Stimulated activated CD4-positive, alpha-beta T cell treated with anti-CD3 and anti-CD28 coated beads, Interleukin-1b, Interleukin-23, amount 100 ng/mL, for 1 hour (primary cell): ENCODE measurements around the gene SLC17A1.

Experiments
- DNase-seq, 2 donors: peaks; one replicate each; pipeline ENCODE4 v3.0.0-alpha.2; 2020; ENCODE audit warnings: low read depth in 2 of 2

Gene SLC17A1, protein sequence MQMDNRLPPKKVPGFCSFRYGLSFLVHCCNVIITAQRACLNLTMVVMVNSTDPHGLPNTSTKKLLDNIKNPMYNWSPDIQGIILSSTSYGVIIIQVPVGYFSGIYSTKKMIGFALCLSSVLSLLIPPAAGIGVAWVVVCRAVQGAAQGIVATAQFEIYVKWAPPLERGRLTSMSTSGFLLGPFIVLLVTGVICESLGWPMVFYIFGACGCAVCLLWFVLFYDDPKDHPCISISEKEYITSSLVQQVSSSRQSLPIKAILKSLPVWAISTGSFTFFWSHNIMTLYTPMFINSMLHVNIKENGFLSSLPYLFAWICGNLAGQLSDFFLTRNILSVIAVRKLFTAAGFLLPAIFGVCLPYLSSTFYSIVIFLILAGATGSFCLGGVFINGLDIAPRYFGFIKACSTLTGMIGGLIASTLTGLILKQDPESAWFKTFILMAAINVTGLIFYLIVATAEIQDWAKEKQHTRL

GRCh38 chr6:25831532-25832306 lies at the start of gene SLC17A1:
TSS of gene SLC17A1 (minus strand) at chr6:25832052. CDS start at chr6:25830557, 1,495 bp downstream.
- DNase-seq = no peak

GRCh38 chr6:25880601-25881000 lies 48.7 kb upstream of the SLC17A1 start:
- DNase-seq = no peak

GRCh38 chr6:25878721-25879322 lies 47.0 kb upstream of the SLC17A1 start:
- DNase-seq = no peak

- DNase-seq = no peak
These were observed 44.2 kb upstream of the SLC17A1 start for GRCh38 chr6:25875926-25876602.

- no peak for DNase-seq
These were observed 43.7 kb upstream of the SLC17A1 start for GRCh38 chr6:25875563-25875905.

GRCh38 chr6:25874822-25875562 lies 43.1 kb upstream of the SLC17A1 start:
- no peak for DNase-seq

GRCh38 chr6:25874118-25874517 lies 42.3 kb upstream of the SLC17A1 start, which contains the start of gene SLC17A3:
TSS of gene SLC17A3 (minus strand) at chr6:25874243. CDS start at chr6:25868387, 5,856 bp downstream.
- no peak for DNase-seq

DNA sequence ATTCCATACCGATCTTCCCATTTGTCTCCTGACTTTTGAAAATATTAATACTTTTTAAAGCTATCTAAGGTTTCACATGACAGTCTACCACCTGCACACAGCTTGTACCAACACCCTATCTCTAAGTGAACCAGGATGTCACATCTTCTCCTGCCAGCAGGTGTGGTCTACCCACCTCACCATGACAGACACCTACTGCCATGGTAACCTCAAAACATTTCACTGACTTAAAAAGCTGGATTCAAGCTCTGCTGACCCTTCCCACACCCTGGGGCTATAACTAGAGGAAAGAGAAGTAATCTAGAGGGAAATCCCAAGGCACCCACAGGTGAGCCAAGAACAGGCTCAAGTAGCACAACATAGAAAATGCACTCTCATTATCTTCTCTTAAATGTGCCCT lies 41.0 kb upstream of the SLC17A1 start:
- no peak for DNase-seq

- no peak for DNase-seq
These were observed 38.0 kb upstream of the SLC17A1 start for GRCh38 chr6:25869840-25870239.

- no peak for DNase-seq
These were observed 36.8 kb upstream of the SLC17A1 start for GRCh38 chr6:25868436-25869183.

- no peak for DNase-seq
These were observed 34.2 kb upstream of the SLC17A1 start for GRCh38 chr6:25866011-25866410.

DNA sequence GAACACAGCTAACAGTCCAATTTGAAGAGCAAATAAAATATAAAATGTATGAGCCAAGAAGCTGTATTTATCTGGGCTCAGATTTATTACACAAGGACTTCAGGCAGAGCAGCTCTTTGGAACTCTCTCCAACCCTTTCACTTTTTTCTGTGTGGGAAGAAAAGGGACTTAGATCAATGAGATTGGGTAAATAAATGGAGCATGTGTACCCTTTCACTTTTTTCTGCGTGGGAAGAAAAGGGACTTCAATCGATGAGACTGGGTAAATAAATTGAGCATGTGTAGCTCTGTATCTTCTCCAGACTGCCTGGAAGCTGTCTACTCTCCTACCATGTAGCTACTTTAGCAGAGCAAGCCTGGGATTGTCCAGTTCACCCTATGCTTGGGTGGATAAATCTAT lies 31.5 kb upstream of the SLC17A1 start:
- no peak for DNase-seq

GRCh38 chr6:25862199-25862598 lies 30.3 kb upstream of the SLC17A1 start:
- DNase-seq = no peak

DNA sequence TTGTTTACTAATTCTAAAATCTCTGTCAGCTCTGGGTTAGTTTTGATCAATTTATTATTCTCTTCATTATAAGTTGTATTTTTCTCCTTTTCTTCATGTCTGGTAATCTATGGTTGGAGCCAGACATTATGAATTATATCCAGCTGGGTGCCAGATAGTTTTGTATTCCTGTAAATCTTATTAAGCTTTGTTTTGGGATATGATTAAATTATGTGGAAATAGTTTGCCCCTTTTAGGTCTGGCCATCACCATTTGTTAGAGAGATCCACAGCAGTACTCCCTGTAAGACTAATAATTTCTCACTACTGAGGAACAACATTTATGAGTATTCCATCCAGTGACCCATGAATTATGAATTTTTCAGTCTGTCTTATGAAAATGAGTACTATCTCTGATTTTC lies 20.9 kb upstream of the SLC17A1 start:
- no peak for DNase-seq

GRCh38 chr6:25851961-25852360 lies 20.1 kb upstream of the SLC17A1 start:
- DNase-seq = no peak

DNA sequence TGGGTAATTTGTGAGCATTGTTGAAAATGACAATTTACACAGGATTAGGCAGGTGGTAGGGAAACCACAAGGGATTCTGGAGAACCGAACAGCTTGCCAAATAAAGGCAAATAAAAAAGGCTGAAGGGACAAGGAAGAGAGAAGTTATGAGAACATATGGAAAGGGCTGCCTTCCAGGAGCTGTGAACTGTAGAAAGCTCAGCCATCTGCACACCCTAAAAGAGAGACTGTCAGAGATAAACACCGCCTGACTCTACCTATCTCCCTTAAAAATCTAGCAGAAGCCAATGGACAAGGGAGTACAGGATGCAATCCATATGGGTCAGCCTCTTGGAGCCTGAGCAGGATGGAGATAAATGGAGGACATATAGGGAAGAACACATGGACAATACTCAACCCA lies 12.7 kb upstream of the SLC17A1 start:
- DNase-seq = no peak

DNA sequence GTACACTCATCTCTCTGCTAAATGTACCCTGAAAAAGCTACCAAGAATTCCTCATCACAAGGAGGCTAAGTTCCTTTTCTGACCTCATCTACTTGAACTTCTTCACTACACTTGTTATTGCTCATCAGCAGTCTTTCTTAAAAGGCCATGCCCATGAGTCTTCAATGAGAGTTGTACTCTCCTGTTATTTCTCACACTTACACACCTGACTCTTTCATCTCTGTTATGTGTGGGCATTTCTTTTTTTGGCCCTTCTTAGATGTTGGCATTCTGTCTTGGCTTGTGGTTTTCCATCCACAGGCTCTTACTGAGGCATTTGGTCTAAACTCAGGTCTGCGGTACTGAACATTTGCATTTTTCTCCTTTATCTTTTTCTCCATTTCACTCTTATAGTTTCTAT lies 10.7 kb upstream of the SLC17A1 start:
- DNase-seq = no peak

DNA sequence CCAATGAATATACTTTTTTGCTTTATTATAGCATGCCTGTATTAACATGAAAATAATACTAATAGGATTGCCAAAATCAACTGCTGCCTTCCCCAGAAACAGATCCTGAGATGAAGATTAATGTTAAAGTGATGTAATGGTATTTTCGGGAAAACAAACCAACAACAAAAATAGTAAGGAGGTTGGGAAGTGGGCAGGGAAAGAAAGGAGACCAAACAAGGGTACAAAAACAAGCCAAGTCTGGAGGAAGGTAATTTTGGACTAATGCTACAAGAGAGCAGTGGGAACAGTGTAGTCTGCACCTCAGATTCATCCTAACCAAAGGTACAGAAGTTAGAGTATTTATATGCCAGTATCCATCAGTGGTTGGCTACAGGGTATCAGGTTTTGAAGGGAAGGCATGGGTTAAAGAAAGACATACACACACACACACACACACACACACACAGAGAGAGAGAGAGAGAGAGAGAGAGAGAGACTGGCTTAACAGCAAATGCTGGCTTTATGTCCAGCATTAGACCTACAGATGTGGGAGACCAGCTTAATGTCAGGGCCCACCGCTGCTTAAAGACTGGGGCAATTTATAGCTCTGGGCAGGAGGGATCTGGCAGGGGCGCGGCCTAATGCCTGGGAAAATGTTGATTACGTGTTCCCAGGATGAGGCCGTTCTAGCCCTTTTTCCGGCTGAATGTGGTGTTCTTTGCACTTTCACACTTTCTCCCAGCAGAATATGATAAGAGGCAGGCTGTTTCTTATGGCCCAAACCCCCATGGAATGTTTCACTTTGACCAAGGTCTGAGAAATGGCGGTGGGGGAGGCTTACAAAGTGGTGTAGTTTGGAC lies 3.8 kb upstream of the SLC17A1 start:
- DNase-seq = no peak

GRCh38 chr6:25834950-25835349 lies 3.1 kb upstream of the SLC17A1 start:
- DNase-seq = no peak

DNA sequence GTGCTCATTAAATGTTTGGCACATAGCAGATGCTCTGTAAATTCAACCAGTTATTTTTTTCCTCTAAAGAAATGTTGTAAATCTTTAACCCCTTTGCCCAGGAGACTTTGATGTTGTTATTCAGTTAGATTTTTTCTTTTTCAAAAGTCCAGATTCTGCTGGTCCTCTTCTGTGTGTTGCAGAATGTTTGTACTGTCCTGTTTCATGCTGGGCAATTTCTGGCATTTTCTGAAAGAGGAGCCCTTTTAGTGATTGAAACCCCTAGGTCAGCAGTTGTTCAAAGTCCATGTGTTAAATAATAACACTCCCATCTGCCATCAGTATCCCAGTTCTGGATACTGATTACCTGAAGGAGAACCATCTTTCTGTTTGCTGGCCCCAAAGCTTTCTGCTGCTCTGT lies 1.3 kb upstream of the SLC17A1 start:
- no peak for DNase-seq
